GM21360 (cell line): ENCODE results near the gene CACNA1A.
"Not testable (repeated sequence)": the region's sequence is repeated elsewhere in the genome, so short reads cannot be mapped to it uniquely, and the experiment has no call there.

Source experiments
- ATAC-seq: cut with Tn5 transposase; IDR thresholded peaks from one replicate; pipeline ENCODE4 v1.9.1; 2021; ENCODE audit warnings: mild to moderate bottlenecking, moderate library complexity; ENCODE audit not compliant: unreplicated experiment

CACNA1A gene

DNA sequence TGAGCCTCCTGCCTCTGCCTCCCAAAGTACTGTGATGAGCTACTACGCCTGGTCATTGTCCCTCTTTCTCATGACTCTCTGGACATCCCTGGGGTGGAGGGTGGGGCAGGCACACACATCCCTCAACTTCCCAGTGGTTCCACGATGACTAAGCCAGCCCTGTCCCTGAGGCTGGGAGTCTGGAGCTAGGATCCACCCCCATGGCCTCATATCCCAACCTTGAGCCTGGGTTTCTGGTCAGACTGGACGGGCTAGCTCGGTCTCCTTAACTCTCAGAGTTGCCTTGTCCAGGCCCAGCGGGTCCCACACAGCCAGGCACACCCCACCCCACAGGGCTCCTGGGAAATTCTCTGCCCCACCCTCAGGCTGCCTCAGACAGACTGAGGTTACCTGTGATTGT, 336.5 kb downstream of the CACNA1A start:
- no peak for ATAC-seq

GRCh38 chr19:13166151-13166550, 340.1 kb downstream of the CACNA1A start:
- ATAC-seq: not testable (repeated sequence)

DNA sequence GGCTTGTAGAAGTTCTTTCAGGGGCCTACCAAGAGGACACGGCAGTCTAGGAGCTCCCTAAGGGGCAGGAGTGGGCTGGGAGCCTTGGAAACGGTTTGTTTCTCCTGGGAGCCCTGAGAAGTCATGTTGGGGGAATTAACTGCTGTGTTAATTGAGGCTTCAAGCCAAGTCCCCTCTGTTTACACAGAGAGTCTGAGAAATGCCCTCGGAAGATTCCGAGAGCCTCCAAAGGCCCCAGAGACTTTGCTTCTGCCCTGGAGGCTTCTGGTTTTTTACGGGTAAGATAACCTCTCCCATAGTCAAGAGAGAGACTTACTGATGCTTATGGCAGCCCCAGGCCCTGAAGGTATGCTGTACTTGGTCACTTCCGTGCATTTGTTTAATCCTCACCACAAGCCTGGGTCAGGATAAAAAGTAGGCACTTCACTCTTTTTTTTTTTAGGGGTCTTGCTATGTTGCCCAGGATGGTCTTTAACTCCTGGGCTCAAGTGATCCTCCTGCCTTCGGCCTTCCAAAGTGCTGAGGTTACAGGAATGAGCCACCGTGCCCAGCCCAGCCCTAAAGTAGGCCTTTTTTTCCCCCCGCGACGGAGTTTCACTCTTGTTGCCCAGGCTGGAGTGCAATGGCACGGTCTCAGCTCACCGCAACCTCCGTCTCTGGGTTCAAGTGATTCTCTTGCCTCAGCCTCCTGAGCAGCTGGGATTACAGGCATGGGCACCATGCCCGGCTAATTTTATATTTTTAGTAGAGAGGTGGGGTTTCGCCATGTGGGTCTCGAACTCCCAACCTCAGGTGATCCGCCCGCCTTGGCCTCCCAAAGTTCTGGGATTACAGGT, 340.9 kb downstream of the CACNA1A start:
- ATAC-seq: no peak

GRCh38 chr19:13164343-13165161, 341.7 kb downstream of the CACNA1A start:
- no peak for ATAC-seq

- no peak for ATAC-seq
These were observed 342.5 kb downstream of the CACNA1A start for GRCh38 chr19:13163609-13164342.

DNA sequence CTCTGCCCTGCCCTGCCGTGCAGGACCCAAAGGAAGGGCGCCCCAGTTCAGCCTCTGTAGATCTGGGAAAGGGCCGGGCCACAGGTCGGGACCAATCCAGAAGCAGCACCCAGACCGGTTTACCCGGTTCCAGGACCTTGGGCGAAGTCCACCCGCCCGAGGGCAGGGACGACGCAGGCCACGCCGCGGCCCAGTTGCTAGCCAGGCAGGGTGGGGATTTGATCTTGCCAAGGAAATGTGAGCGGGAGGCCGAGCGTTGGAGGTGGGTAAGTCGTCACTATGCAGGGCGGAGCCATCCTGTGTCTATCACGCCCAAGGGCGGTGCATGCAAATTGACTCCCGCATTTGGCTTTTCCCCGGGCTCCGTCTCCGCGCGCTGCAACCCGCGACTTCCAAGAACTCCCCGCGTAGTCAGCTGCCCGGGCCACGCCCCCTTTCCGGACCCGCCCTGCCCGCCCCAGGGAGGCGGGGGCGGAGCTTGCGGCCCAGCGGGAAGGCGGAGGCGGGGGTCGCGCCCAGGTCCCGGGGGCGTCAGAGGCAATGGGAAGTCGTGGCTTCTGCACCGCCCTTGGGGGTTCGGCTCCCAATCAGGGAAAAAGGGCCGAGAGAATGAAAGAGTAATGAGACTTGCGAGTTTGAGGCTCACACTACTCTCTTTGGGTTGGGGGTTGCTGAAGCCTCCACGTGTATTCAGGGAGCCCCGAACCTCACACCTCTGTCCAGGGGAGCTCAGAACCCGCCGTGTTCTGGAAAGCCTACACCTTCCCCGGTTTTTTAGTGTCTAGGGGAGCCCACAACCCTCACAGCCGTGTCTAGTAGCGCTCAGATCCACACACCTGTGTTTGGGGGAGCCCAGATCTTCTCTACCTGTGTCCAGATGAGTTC, 343.3 kb downstream of the CACNA1A start:
- ATAC-seq: no peak

- ATAC-seq: no peak
These were observed 345.7 kb downstream of the CACNA1A start for GRCh38 chr19:13160557-13160956.

DNA sequence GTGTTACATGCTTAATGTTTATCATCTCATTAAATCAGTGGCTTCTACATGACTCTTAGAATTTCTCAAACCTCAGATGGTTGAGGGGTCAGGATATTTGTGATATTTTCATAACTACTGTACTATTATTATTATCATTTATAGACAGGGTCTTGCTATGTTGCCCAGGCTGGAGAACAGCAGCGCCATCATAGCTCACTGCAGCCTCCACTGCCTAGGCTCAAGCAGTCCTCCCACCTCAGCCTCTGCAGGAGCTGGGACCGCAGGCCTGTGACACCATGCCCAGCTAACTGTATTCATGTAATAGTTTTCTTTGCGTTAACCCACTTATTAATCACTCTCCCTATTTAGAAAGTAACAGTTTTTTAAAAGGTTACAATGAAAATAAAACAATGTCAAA, 346.6 kb downstream of the CACNA1A start:
- ATAC-seq: no peak
